ENCODE data around the gene TPRX2. TPM values are rescaled to one million over a fixed set of nuclear protein-coding genes. Genes with fewer than 3 reads are reported as not detected.
A peak's percentile ranks its signal among the peaks of the same experiment; 100 is the strongest.
"Not testable (repeated sequence)": the region's sequence is repeated elsewhere in the genome, so short reads cannot be mapped to it uniquely, and the experiment has no call there.

The TPRX2 gene, protein sequence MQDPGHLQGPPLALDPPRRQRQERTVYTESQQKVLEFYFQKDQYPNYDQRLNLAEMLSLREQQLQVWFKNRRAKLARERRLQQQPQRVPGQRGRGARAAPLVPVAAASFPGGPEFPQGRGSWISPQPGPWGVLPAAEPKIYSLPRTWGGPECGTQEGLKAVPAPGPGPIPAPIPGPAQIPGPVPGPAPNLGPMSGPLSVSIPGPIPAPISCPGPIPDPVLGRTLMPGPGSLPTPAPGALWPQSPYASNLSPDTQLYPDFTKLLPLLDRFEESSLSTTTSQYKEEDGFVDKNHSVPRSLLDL
- total RNA-seq (not detected in 2 replicates), polyA plus RNA-seq (not detected in 2 replicates), polyA minus RNA-seq (ENCODE audit: low replicate concordance) (not detected in 2 replicates)
- polyA plus RNA-seq (2012), result not detected in 2 replicates

DNA sequence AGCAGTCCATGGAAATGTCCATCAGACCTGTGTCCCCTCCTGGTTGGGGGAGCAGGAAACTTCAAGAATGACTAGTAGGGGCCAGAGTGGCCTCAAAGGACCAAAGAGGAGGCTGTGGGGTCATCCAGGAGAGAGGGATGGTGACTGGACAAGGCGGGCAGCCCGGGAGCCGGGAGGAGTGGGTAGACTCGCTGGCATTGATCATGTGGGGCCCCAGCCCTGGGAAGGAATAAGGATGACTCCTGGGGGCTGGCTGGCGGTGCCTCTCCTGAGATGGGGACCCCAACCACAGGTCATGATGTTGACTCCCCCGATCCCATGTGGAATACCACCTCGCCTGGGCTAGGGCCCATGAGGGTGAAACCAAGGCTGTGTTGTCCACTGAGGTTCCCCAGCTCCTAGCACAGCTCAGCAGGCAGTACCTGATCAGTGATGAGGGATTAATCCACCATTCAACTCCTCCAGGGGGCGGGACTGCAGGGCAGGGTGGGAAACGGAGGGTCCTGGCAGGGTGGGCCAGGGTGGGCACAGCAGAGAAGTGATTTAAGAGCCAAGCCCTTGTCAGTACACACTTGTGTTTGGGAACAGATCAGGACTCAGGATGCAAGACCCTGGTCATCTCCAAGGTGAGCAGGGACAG, at the start of gene TPRX2:
TSS of gene TPRX2 (plus strand) at position 590 of the 640 bp plus-strand sequence. CDS start at position 602, 12 bp downstream.
- not testable (repeated sequence) for H3K9ac ChIP-seq (ENCODE audit: insufficient read depth, low read length); H3K4me3 ChIP-seq (replicated peaks in 1 of 4; ENCODE audit: control extremely low read depth in 1 of 4, insufficient read depth in 1 of 4, low read depth in 3 of 4, low read length in 4 of 4); H3K4me1 ChIP-seq (ENCODE audit: control insufficient read depth, extremely low read depth, insufficient read depth, low read length); H3K79me2 ChIP-seq (ENCODE audit: control insufficient read depth, insufficient read depth, low read length); H3K27me3 ChIP-seq (ENCODE audit: control insufficient read depth, insufficient read depth, low read length); H4K20me1 ChIP-seq (ENCODE audit: control insufficient read depth, extremely low read depth, insufficient read depth, low read length); H2AFZ ChIP-seq (ENCODE audit: low read length); DNase-seq (ENCODE audit: low read depth in 2 of 2); H3K27ac ChIP-seq (ENCODE audit: insufficient read depth, low read length); H3K9me3 ChIP-seq (ENCODE audit: control insufficient read depth, insufficient read depth, low read depth, low read length); H3K36me3 ChIP-seq (ENCODE audit: control insufficient read depth, insufficient read depth, low read length); H3K4me2 ChIP-seq (ENCODE audit: extremely low read depth, insufficient read depth, low read length)

- Histone ChIP-seq H3K9ac (ENCODE audit: insufficient read depth, low read length) (no peak overlapping the region), H3K79me2 (ENCODE audit: control insufficient read depth, insufficient read depth, low read length) (no peaks in the 10 kb centered on the region), H3K4me2 (ENCODE audit: extremely low read depth, insufficient read depth, low read length) (no peak overlapping the region), H3K9me3 (ENCODE audit: control insufficient read depth, insufficient read depth, low read depth, low read length) (no peaks in the 10 kb centered on the region), H3K4me3 (replicated peaks in 1 of 4; ENCODE audit: control extremely low read depth in 1 of 4, insufficient read depth in 1 of 4, low read depth in 3 of 4, low read length in 4 of 4) (no peak overlapping the region), H2AFZ (ENCODE audit: low read length) (no peak overlapping the region), H4K20me1 (ENCODE audit: control insufficient read depth, extremely low read depth, insufficient read depth, low read length) (no peaks in the 10 kb centered on the region), H3K27ac (ENCODE audit: insufficient read depth, low read length) (no peak overlapping the region), H3K4me1 (ENCODE audit: control insufficient read depth, extremely low read depth, insufficient read depth, low read length) (no peaks in the 10 kb centered on the region), H3K27me3 (ENCODE audit: control insufficient read depth, insufficient read depth, low read length) (no peaks in the 10 kb centered on the region), H3K36me3 (ENCODE audit: control insufficient read depth, insufficient read depth, low read length) (no peaks in the 10 kb centered on the region)
- DNase-seq (ENCODE audit: low read depth in 2 of 2), result peak; percentile 32 to 41
- no peak for TF ChIP-seq EZH2 (IDR thresholded peaks at IDR 0.05; ENCODE audit: low read length, missing control alignments)
- TF ChIP-seq, protein P1, sequence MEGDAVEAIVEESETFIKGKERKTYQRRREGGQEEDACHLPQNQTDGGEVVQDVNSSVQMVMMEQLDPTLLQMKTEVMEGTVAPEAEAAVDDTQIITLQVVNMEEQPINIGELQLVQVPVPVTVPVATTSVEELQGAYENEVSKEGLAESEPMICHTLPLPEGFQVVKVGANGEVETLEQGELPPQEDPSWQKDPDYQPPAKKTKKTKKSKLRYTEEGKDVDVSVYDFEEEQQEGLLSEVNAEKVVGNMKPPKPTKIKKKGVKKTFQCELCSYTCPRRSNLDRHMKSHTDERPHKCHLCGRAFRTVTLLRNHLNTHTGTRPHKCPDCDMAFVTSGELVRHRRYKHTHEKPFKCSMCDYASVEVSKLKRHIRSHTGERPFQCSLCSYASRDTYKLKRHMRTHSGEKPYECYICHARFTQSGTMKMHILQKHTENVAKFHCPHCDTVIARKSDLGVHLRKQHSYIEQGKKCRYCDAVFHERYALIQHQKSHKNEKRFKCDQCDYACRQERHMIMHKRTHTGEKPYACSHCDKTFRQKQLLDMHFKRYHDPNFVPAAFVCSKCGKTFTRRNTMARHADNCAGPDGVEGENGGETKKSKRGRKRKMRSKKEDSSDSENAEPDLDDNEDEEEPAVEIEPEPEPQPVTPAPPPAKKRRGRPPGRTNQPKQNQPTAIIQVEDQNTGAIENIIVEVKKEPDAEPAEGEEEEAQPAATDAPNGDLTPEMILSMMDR (conservative IDR thresholded peaks at IDR 0.05 in 1 of 2, IDR thresholded peaks at IDR 0.05 in 1 of 2; ENCODE audit: low read depth in 1 of 2, low read length in 2 of 2), result peak; percentile 42 to 60
These were observed 45.6 kb upstream of the TPRX2 start for GRCh38 chr19:47813304-47813994.

DNA sequence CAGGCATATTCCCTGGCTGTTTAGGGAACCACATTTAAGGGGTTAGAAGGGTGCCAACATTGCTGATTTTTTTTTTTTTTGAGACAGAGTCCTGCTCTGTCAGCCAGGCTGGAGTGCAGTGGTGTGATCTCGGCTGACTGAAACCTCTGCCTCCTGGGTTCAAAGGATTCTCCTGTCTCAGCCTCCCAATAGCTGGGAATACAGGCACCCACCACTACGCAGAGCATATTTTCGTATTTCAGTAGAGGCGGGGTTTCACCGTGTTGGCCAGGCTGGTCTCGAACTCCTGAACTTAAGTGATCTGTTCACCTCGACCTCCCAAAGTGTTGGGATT, 45.1 kb upstream of the TPRX2 start:
- Histone ChIP-seq H3K27ac (ENCODE audit: insufficient read depth, low read length) (no peak overlapping the region), H4K20me1 (ENCODE audit: control insufficient read depth, extremely low read depth, insufficient read depth, low read length) (no peaks in the 10 kb centered on the region), H3K4me1 (ENCODE audit: control insufficient read depth, extremely low read depth, insufficient read depth, low read length) (no peaks in the 10 kb centered on the region), H2AFZ (ENCODE audit: low read length) (no peak overlapping the region), H3K4me2 (ENCODE audit: extremely low read depth, insufficient read depth, low read length) (no peak overlapping the region), H3K79me2 (ENCODE audit: control insufficient read depth, insufficient read depth, low read length) (no peaks in the 10 kb centered on the region), H3K27me3 (ENCODE audit: control insufficient read depth, insufficient read depth, low read length) (no peaks in the 10 kb centered on the region), H3K36me3 (ENCODE audit: control insufficient read depth, insufficient read depth, low read length) (no peaks in the 10 kb centered on the region), H3K4me3 (replicated peaks in 1 of 4; ENCODE audit: control extremely low read depth in 1 of 4, insufficient read depth in 1 of 4, low read depth in 3 of 4, low read length in 4 of 4) (no peak overlapping the region), H3K9me3 (ENCODE audit: control insufficient read depth, insufficient read depth, low read depth, low read length) (no peaks in the 10 kb centered on the region), H3K9ac (ENCODE audit: insufficient read depth, low read length) (no peak overlapping the region)
- TF ChIP-seq, protein P1 (conservative IDR thresholded peaks at IDR 0.05 in 1 of 2, IDR thresholded peaks at IDR 0.05 in 1 of 2; ENCODE audit: low read depth in 1 of 2, low read length in 2 of 2), result no peak
- no peak for TF ChIP-seq EZH2 (IDR thresholded peaks at IDR 0.05; ENCODE audit: low read length, missing control alignments)
- DNase-seq (ENCODE audit: low read depth in 2 of 2), result no peak

- not testable (repeated sequence) for DNase-seq (ENCODE audit: low read depth in 2 of 2); H3K27ac ChIP-seq (ENCODE audit: insufficient read depth, low read length); H3K79me2 ChIP-seq (ENCODE audit: control insufficient read depth, insufficient read depth, low read length); H3K4me2 ChIP-seq (ENCODE audit: extremely low read depth, insufficient read depth, low read length); H2AFZ ChIP-seq (ENCODE audit: low read length); H3K27me3 ChIP-seq (ENCODE audit: control insufficient read depth, insufficient read depth, low read length); H3K4me1 ChIP-seq (ENCODE audit: control insufficient read depth, extremely low read depth, insufficient read depth, low read length); H3K9ac ChIP-seq (ENCODE audit: insufficient read depth, low read length); H3K9me3 ChIP-seq (ENCODE audit: control insufficient read depth, insufficient read depth, low read depth, low read length); H3K36me3 ChIP-seq (ENCODE audit: control insufficient read depth, insufficient read depth, low read length); H3K4me3 ChIP-seq (replicated peaks in 1 of 4; ENCODE audit: control extremely low read depth in 1 of 4, insufficient read depth in 1 of 4, low read depth in 3 of 4, low read length in 4 of 4); H4K20me1 ChIP-seq (ENCODE audit: control insufficient read depth, extremely low read depth, insufficient read depth, low read length)
These were observed 42.8 kb upstream of the TPRX2 start for GRCh38 chr19:47816270-47816669.

DNA sequence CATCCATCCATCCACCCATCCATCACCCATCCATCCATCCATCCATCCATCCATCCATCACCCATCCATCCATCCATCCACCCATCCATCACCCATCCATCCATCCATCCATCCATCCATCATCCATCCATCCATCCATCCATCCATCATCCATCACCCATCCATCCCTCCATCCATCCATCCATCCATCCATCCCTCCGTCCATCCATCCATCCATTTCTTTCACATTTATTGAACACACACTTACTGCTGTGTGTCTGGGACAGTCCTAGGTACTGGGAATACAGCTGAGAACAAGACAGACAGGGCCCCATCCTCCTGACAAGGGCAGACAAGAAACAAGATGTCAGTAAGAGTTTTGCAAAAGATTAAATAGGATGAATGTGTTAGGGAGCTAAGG, 40.8 kb upstream of the TPRX2 start:
- not testable (repeated sequence) for H2AFZ ChIP-seq (ENCODE audit: low read length)

More for the DNA sequence above, 40.8 kb upstream of the TPRX2 start:
- not testable (repeated sequence) for H3K27ac ChIP-seq (ENCODE audit: insufficient read depth, low read length); H3K36me3 ChIP-seq (ENCODE audit: control insufficient read depth, insufficient read depth, low read length); H3K4me1 ChIP-seq (ENCODE audit: control insufficient read depth, extremely low read depth, insufficient read depth, low read length); H3K79me2 ChIP-seq (ENCODE audit: control insufficient read depth, insufficient read depth, low read length); H4K20me1 ChIP-seq (ENCODE audit: control insufficient read depth, extremely low read depth, insufficient read depth, low read length); H3K4me2 ChIP-seq (ENCODE audit: extremely low read depth, insufficient read depth, low read length); DNase-seq (ENCODE audit: low read depth in 2 of 2); H3K9me3 ChIP-seq (ENCODE audit: control insufficient read depth, insufficient read depth, low read depth, low read length); H3K4me3 ChIP-seq (replicated peaks in 1 of 4; ENCODE audit: control extremely low read depth in 1 of 4, insufficient read depth in 1 of 4, low read depth in 3 of 4, low read length in 4 of 4); H3K9ac ChIP-seq (ENCODE audit: insufficient read depth, low read length)
- peaks cover 17% of the 10 kb centered on the region for H3K27me3 ChIP-seq (ENCODE audit: control insufficient read depth, insufficient read depth, low read length)
